Activated CD4-positive, alpha-beta memory T cell treated with anti-CD3 and anti-CD28 coated beads, Interleukin-2, amount 10 ng/mL, durations not matched to agents 7 days and 5 days (primary cell): ENCODE results near the gene TRHDE. TPM values are rescaled to one million over a fixed set of nuclear protein-coding genes. Genes with fewer than 3 reads are reported as not detected.

Experiments
- CTCF ChIA-PET: fragments of 350-600 bp; sonication (Branson Sonifier 250); formaldehyde crosslinking; loops from one replicate; lab custom pipeline; 2021; ENCODE audit warnings: antibody characterized with exemption, inconsistent platforms; lab: Charles Lee
- POLR2A ChIA-PET: fragments of 350-600 bp; sonication (Branson Sonifier 250); formaldehyde crosslinking; loops from one replicate; lab custom pipeline; 2021; ENCODE audit warnings: antibody characterized with exemption; lab: Charles Lee
- DNase-seq: peaks from one replicate; pipeline ENCODE4 v3.0.0-alpha.2; 2020
- H3K27ac Mint-ChIP-seq: one replicate; pipeline ENCODE4 v1.8.0; 2021; ENCODE audit warnings: mild to moderate bottlenecking, mixed read lengths
- H3K27me3 Mint-ChIP-seq: one replicate; pipeline ENCODE4 v1.8.0; 2021; ENCODE audit warnings: mixed read lengths
- H3K36me3 Mint-ChIP-seq: one replicate; pipeline ENCODE4 v1.8.0; 2021; ENCODE audit warnings: low read depth, mixed read lengths
- H3K4me1 Mint-ChIP-seq: one replicate; pipeline ENCODE4 v1.8.0; 2021; ENCODE audit warnings: mixed read lengths
- H3K4me3 Mint-ChIP-seq: one replicate; pipeline ENCODE4 v1.8.0; 2021; ENCODE audit warnings: mild to moderate bottlenecking, mixed read lengths
- H3K9me3 Mint-ChIP-seq: one replicate; pipeline ENCODE4 v1.8.0; 2021; ENCODE audit warnings: mixed read lengths
- total RNA-seq, 2 experiments: library from RNA; stranded (reverse); gene quantifications; one replicate each; pipeline ENCODE4 v1.2.3, GENCODE V29; 2021

TRHDE gene, protein sequence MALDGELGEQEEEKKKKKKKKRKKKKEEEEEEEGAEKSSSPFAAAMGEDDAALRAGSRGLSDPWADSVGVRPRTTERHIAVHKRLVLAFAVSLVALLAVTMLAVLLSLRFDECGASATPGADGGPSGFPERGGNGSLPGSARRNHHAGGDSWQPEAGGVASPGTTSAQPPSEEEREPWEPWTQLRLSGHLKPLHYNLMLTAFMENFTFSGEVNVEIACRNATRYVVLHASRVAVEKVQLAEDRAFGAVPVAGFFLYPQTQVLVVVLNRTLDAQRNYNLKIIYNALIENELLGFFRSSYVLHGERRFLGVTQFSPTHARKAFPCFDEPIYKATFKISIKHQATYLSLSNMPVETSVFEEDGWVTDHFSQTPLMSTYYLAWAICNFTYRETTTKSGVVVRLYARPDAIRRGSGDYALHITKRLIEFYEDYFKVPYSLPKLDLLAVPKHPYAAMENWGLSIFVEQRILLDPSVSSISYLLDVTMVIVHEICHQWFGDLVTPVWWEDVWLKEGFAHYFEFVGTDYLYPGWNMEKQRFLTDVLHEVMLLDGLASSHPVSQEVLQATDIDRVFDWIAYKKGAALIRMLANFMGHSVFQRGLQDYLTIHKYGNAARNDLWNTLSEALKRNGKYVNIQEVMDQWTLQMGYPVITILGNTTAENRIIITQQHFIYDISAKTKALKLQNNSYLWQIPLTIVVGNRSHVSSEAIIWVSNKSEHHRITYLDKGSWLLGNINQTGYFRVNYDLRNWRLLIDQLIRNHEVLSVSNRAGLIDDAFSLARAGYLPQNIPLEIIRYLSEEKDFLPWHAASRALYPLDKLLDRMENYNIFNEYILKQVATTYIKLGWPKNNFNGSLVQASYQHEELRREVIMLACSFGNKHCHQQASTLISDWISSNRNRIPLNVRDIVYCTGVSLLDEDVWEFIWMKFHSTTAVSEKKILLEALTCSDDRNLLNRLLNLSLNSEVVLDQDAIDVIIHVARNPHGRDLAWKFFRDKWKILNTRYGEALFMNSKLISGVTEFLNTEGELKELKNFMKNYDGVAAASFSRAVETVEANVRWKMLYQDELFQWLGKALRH
- total RNA-seq = not detected

DNA sequence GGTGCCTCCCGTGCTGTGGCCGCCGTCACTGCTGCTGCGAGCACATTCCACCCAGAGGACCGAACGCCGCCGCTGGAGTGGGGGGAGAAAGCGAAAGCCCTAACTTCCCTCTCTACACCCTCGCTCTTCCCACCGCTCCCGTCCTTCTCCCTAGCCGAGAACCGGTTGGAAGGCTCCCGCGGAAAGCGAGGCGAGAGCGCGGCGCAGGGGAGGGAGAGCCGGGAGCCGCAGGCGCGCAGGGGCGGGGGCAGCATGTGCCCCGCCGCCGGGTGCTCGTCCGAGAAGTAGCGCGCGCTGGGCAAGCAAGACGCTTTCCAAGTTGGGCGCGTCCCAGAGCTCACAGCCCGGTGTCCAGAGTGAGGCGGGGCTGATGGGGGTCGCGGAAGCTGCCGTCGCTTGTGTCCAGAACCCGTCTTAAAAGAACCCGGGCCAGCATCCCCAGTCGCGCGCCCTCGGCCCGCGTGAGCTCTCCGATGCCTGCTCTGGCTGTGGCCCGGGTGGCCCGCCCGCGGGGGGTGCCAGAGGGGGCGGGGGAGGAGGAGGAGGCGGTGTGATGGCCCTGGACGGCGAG is at the start of gene TRHDE:
Gene TRHDE (plus strand): TSS at position 280 of the 571 bp plus-strand sequence. CDS start 274 bp downstream, at position 554.
- no peaks in the 10 kb centered on the region for H3K9me3 Mint-ChIP-seq
- H3K4me1 Mint-ChIP-seq = peaks cover 5% of the 10 kb centered on the region
- CTCF ChIA-PET = no interaction called here
- no peaks in the 10 kb centered on the region for H3K36me3 Mint-ChIP-seq
- peaks cover 45% of the 10 kb centered on the region for H3K27me3 Mint-ChIP-seq
- POLR2A ChIA-PET = no interaction called here
- no peak within 1 kb of the TSS for H3K27ac Mint-ChIP-seq
- DNase-seq = no peak
- peak within 1 kb of the TSS; percentile 13 for H3K4me3 Mint-ChIP-seq

DNA sequence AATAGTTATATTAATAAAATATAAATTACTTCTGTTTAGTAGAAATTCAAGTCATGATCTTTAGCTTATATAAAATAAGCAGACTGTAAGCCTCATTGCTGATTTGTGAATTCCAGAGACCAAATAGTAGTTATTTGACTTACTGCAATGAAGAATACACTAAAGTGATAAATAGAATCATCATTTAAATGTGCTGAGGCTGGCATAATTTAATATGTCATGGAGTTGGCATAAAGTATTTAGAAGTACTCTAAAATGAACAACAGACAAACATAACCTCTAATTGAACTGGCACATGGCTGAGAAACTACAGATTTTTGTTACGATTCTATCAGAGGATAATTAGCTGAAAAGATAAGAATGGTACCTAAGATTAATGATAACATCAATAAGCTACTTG is 45.7 kb upstream of the TRHDE start:
- CTCF ChIA-PET = no interaction called here
- Mint-ChIP-seq H3K36me3 (no peaks in the 10 kb centered on the region), H3K27ac (no peak overlapping the region), H3K27me3 (no peaks in the 10 kb centered on the region), H3K4me1 (no peaks in the 10 kb centered on the region), H3K4me3 (no peak overlapping the region), H3K9me3 (no peaks in the 10 kb centered on the region)
- DNase-seq = no peak
- POLR2A ChIA-PET = no interaction called here

DNA sequence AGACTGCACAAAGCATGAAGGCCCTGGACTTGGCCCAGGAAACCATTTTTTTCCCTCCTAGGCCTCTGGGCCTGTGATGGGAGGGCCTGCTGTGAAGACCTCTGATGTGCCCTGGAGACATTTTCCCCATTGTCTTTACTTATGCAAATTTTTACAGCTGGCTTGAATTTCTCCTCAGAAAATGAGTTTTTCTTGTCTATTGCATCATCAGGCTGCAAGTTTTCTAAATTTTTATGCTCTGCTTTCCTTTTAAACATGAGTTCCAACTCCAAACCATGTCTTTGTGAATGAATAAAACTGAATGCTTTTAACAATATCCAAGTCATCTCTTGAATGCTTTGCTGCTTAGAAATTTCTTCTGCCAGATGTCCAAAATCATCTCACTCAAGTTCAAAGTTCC is 43.7 kb upstream of the TRHDE start:
- no peak for DNase-seq
- Mint-ChIP-seq H3K4me1 (no peaks in the 10 kb centered on the region), H3K27me3 (no peaks in the 10 kb centered on the region), H3K36me3 (no peaks in the 10 kb centered on the region), H3K27ac (no peak overlapping the region), H3K4me3 (no peak overlapping the region), H3K9me3 (no peaks in the 10 kb centered on the region)
- ChIA-PET CTCF (no interaction called here), POLR2A (no interaction called here)

DNA sequence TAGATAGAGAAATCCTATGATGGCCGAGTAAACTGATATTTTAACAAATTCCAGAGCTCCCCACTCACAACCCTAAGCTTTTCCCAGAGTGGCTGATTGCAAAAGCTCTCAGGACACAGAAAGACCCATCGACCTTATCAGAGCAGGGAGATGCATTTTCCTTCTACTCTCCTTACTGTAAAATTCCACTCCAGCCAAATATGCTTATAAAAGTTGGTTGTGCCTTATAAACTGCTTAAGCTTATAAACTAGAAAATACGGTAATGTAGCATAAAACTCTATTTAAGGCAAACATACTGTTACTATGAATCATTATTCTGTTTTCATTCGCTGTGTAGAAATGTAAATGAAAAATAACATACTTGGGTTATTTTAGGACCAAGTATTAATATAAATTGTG is 41.6 kb upstream of the TRHDE start:
- ChIA-PET CTCF (no interaction called here), POLR2A (no interaction called here)
- H3K4me3 Mint-ChIP-seq = no peak overlapping the region
- no peaks in the 10 kb centered on the region for H3K27me3 Mint-ChIP-seq
- no peaks in the 10 kb centered on the region for H3K9me3 Mint-ChIP-seq
- no peaks in the 10 kb centered on the region for H3K4me1 Mint-ChIP-seq
- H3K36me3 Mint-ChIP-seq = no peaks in the 10 kb centered on the region
- DNase-seq = no peak
- no peak overlapping the region for H3K27ac Mint-ChIP-seq

DNA sequence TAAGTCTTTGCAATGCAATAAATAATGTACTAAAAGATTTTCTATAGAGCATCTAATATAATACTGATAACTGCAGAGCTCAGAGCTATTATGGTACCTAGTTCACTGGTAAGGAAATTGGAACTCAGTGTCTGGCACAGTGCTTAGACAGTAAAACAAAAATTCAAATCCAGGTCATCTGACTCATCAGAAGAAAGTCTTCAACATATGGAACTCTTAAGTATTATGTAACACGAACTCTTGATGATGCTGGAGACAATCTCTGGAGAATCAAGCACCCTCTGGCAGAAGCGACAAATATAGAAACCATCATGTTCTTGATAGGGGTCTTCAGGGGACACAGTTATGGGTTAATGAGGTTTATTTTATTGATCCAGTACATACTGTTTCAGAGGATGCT is 37.3 kb upstream of the TRHDE start:
- ChIA-PET CTCF (no interaction called here), POLR2A (no interaction called here)
- no peak overlapping the region for H3K27ac Mint-ChIP-seq
- no peaks in the 10 kb centered on the region for H3K4me1 Mint-ChIP-seq
- H3K4me3 Mint-ChIP-seq = no peak overlapping the region
- no peaks in the 10 kb centered on the region for H3K36me3 Mint-ChIP-seq
- no peak for DNase-seq
- no peaks in the 10 kb centered on the region for H3K27me3 Mint-ChIP-seq
- H3K9me3 Mint-ChIP-seq = peaks cover 2% of the 10 kb centered on the region

DNA sequence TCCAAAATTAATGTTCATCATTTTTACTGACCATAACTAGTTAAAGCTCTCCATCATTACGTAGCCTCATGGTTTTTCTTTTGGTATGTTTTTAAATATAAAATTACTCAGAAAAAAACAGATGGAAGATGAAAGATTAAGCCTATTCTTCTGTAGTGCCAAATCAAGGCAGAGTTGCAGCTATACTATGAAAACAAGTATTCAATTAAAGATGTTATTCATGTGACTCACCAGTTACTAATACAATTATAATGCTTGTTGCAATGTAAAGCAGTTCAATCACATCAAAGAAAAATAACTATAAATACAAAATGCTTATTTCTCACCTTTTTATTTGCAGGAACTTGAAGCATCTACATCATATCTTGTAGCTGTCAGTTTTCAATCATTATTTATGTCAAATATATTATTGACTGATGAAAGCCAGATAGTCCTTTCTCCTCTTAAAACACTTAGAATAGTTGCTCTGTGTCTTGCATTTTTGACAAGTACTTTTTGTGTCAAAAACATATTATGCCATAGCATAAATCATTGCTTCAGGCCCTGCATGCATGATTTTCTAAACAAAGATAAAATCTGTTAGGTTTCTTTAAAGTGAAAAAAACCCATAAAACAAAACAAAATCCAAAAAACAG is 36.0 kb upstream of the TRHDE start:
- no peak overlapping the region for H3K4me3 Mint-ChIP-seq
- POLR2A ChIA-PET = no interaction called here
- H3K27ac Mint-ChIP-seq = no peak overlapping the region
- H3K36me3 Mint-ChIP-seq = no peaks in the 10 kb centered on the region
- CTCF ChIA-PET = no interaction called here
- no peaks in the 10 kb centered on the region for H3K4me1 Mint-ChIP-seq
- peaks cover 2% of the 10 kb centered on the region for H3K9me3 Mint-ChIP-seq
- DNase-seq = no peak
- H3K27me3 Mint-ChIP-seq = no peaks in the 10 kb centered on the region

DNA sequence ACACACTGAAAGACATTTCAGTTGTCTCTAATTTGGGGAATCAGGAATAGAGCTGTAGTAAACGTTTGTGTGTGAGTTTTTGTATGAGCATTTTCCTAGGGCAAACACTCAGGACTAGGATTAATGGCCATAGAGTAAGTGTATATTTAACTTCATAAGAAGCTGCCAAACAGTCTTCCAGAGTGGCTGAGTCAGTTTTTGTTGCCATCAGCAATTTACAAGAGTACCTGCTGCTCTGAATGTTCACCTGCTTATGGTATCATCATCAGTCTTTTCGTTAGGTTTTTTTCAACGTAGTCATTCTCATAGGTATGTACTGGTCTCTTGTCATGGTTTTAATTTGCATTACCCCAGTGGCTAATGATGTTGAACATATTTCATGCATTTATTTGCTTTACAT is 30.6 kb upstream of the TRHDE start:
- no peak for DNase-seq
- POLR2A ChIA-PET = no interaction called here
- no peaks in the 10 kb centered on the region for H3K4me1 Mint-ChIP-seq

DNA sequence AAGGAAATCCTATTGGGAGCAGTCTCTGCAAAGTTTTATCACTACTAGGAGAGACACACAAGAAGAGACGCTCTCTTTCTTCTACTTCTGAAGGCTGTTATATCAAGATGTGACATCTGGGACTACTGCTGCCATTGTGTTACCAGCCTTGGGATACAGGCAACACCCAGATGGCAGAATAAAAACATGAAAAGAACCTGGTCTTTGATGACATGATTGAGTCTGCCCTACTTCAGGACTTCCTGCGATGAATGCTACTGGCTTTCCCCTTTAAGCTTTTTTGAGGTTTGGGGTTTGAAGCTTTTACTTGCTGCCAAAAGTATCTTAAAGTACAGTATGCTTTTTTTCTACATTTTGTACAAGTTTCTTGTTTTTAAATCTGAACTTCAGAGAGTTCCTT is 29.2 kb upstream of the TRHDE start:
- no peak overlapping the region for H3K4me3 Mint-ChIP-seq
- no peaks in the 10 kb centered on the region for H3K36me3 Mint-ChIP-seq
- peaks cover 2% of the 10 kb centered on the region for H3K9me3 Mint-ChIP-seq
- ChIA-PET POLR2A (no interaction called here), CTCF (no interaction called here)
- no peaks in the 10 kb centered on the region for H3K27me3 Mint-ChIP-seq
- no peak overlapping the region for H3K27ac Mint-ChIP-seq
- H3K4me1 Mint-ChIP-seq = no peaks in the 10 kb centered on the region
- no peak for DNase-seq

More for the DNA sequence above, 30.6 kb upstream of the TRHDE start:
- Mint-ChIP-seq H3K36me3 (no peaks in the 10 kb centered on the region), H3K9me3 (peaks cover 2% of the 10 kb centered on the region), H3K27ac (no peak overlapping the region), H3K4me3 (no peak overlapping the region), H3K27me3 (no peaks in the 10 kb centered on the region)
- CTCF ChIA-PET = no interaction called here

DNA sequence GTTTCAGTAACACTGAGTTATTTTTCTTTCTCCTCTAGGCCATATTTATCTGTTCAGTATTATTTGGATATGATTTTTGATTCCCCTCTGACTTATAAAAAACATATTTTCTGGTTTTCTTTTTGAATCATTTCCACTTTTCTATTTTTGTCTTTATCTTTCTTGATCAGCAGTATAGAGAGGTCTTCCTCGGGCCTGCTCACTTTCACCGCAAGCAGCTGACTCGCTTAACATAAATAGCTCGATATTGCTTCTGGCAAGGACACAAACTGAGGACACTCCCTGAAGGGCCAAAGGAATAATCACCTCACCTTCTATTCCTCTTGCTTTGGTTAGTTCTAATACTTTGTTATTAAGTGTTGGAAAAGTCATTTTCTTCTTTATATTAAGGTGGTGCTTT is 25.8 kb upstream of the TRHDE start:
- Mint-ChIP-seq H3K9me3 (peaks cover 3% of the 10 kb centered on the region), H3K27me3 (no peaks in the 10 kb centered on the region), H3K4me1 (no peaks in the 10 kb centered on the region), H3K27ac (no peak overlapping the region), H3K4me3 (no peak overlapping the region), H3K36me3 (no peaks in the 10 kb centered on the region)
- ChIA-PET POLR2A (no interaction called here), CTCF (no interaction called here)
- DNase-seq = no peak

DNA sequence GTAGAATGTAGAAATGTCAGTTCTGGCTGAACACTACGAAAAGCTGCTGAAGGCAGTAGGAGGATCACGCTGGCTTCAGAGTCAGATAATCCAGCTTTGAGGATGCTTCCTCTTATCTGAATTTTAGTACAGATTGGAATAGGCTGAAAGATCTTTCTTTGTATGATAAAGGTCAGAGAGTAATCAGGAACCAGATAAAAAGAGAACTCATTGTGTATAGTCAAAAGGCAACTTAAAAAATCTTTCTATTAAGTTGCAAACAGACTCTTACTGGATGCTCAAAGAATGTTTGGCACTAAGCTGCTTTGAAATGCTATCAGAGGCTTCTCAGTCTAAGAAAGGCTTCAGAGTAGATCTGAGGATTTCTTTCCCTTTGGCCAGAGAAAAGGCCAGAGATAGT is 21.8 kb upstream of the TRHDE start:
- CTCF ChIA-PET = no interaction called here
- no peak overlapping the region for H3K4me3 Mint-ChIP-seq

DNA sequence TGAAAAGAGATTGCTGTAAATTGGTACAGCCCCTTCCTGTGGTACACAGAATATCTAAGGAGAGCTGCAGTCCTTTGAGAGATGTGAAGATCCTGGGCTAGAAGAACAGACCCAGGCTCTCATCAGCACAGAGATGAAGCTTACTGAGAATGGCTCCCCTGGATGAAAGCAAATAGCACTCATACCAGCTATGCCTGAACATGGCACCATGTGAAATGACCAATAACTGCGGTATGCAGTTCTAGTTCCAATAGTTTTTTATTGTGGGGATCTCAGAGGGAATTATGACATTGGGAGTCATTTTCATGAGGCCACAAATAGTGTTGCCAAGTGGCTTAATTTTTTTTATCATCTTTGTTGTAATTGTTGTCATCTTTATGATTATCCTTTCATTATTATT is 15.4 kb upstream of the TRHDE start:
- ChIA-PET POLR2A (no interaction called here), CTCF (no interaction called here)
- H3K27me3 Mint-ChIP-seq = no peaks in the 10 kb centered on the region
- DNase-seq = no peak
- no peaks in the 10 kb centered on the region for H3K4me1 Mint-ChIP-seq
- no peaks in the 10 kb centered on the region for H3K9me3 Mint-ChIP-seq
- H3K36me3 Mint-ChIP-seq = no peaks in the 10 kb centered on the region
- no peak overlapping the region for H3K4me3 Mint-ChIP-seq
- H3K27ac Mint-ChIP-seq = no peak overlapping the region

More for the DNA sequence above, 21.8 kb upstream of the TRHDE start:
- no peak for DNase-seq
- Mint-ChIP-seq H3K27me3 (no peaks in the 10 kb centered on the region), H3K4me1 (no peaks in the 10 kb centered on the region), H3K36me3 (no peaks in the 10 kb centered on the region), H3K27ac (no peak overlapping the region), H3K9me3 (peaks cover 3% of the 10 kb centered on the region)
- POLR2A ChIA-PET = no interaction called here

DNA sequence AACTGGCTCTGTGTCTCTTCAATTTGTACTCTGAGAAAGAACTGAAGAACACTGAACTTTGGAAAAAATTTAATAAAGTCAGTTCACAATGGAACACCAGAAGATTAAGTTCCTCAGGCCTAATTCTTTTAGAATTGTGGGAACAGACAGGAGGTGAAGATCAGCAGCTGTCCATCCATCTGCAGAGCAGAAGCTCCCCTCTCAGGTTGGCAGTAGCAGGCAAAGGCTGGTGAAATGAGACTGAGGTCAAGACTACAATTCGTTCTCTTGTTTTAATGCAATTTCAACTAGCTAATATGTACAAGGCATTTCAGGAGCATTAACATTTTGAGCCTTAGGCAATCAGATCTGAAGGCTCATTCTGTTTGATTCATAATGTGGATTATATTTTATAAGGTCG is 10.3 kb upstream of the TRHDE start:
- no peak overlapping the region for H3K4me3 Mint-ChIP-seq
- no peaks in the 10 kb centered on the region for H3K4me1 Mint-ChIP-seq
- H3K36me3 Mint-ChIP-seq = no peaks in the 10 kb centered on the region
- H3K9me3 Mint-ChIP-seq = no peaks in the 10 kb centered on the region
- ChIA-PET POLR2A (no interaction called here), CTCF (no interaction called here)
- no peaks in the 10 kb centered on the region for H3K27me3 Mint-ChIP-seq
- H3K27ac Mint-ChIP-seq = no peak overlapping the region
- DNase-seq = no peak
